GM23248 (cell line): Measurements from ENCODE around the gene ATP5IF1. TPM values are rescaled to one million over a fixed set of nuclear protein-coding genes. Genes with fewer than 3 reads are reported as not detected.

Experiments
- DNase-seq: peaks from one replicate; pipeline ENCODE4 v3.0.0-alpha.2; 2015
- H2AFZ ChIP-seq: fragments of 200-600 bp; sonication (generic); 2 replicates; pipeline ENCODE4 v1.6.1; 2016; ENCODE audit warnings: antibody characterized with exemption
- H3F3A ChIP-seq: fragments of 200-600 bp; sonication (generic); 2 replicates; pipeline ENCODE4 v1.6.1; 2016; ENCODE audit warnings: mild to moderate bottlenecking, antibody characterized with exemption, mixed run types; ENCODE audit not compliant: insufficient read depth
- H3K27ac ChIP-seq: fragments of 200-600 bp; sonication (generic); 2 replicates; pipeline ENCODE4 v1.5.1; 2016; ENCODE audit warnings: mild to moderate bottlenecking
- H3K27me3 ChIP-seq: fragments of 200-600 bp; sonication (generic); replicated peaks from 2 replicates; pipeline ENCODE4 v1.6.1; 2016; ENCODE audit warnings: mild to moderate bottlenecking; ENCODE audit not compliant: insufficient read depth
- H3K36me3 ChIP-seq: fragments of 200-600 bp; sonication (generic); 2 replicates; pipeline ENCODE4 v1.6.1; 2016; ENCODE audit warnings: low read depth, mild to moderate bottlenecking
- H3K4me1 ChIP-seq: fragments of 200-600 bp; sonication (generic); 2 replicates; pipeline ENCODE4 v1.6.1; 2016; ENCODE audit warnings: mild to moderate bottlenecking; ENCODE audit not compliant: insufficient read depth
- H3K4me2 ChIP-seq: fragments of 200-600 bp; sonication (generic); one replicate; pipeline ENCODE4 v1.6.1; 2016; ENCODE audit warnings: mild to moderate bottlenecking; ENCODE audit not compliant: unreplicated experiment
- H3K4me3 ChIP-seq: fragments of 200-600 bp; sonication (generic); 2 replicates; pipeline ENCODE4 v1.5.1; 2016; ENCODE audit warnings: mild to moderate bottlenecking
- H3K79me2 ChIP-seq: fragments of 200-600 bp; sonication (generic); 2 replicates; pipeline ENCODE4 v1.6.1; 2016; ENCODE audit warnings: mild to moderate bottlenecking; ENCODE audit not compliant: insufficient read depth
- H3K9ac ChIP-seq: fragments of 200-600 bp; sonication (generic); 2 replicates; pipeline ENCODE4 v1.6.1; 2016; ENCODE audit warnings: mild to moderate bottlenecking
- H3K9me2 ChIP-seq: fragments of 200-600 bp; sonication (generic); 2 replicates; pipeline ENCODE4 v1.6.1; 2016; ENCODE audit warnings: mixed run types, mild to moderate bottlenecking, moderate library complexity; ENCODE audit not compliant: insufficient read depth
- H3K9me3 ChIP-seq: fragments of 200-600 bp; sonication (generic); one replicate; pipeline ENCODE4 v1.6.1; 2017; ENCODE audit warnings: low read depth
- H4K20me1 ChIP-seq: fragments of 200-600 bp; sonication (generic); 2 replicates; pipeline ENCODE4 v1.6.0; 2016; ENCODE audit not compliant: insufficient read depth
- EZH2 ChIP-seq: fragments of 200-600 bp; sonication (generic); IDR thresholded peaks from 2 replicates; pipeline ENCODE4 v1.6.1; 2018; ENCODE audit warnings: antibody characterized with exemption, mild to moderate bottlenecking; ENCODE audit not compliant: insufficient read depth, poor library complexity, severe bottlenecking
- EZH2phosphoT487 ChIP-seq: fragments of 200-600 bp; sonication (generic); IDR thresholded peaks from 2 replicates; pipeline ENCODE4 v1.6.1; 2018; ENCODE audit warnings: antibody characterized with exemption, moderate library complexity, mild to moderate bottlenecking, low read depth; ENCODE audit not compliant: insufficient read depth
- WGBS, 2 experiments: methylation state at CpG; one replicate each; pipeline ENCODE4 v1.1.6; 2015 to 2017; ENCODE audit warnings: low lambda C conversion rate in 2 of 2, low coverage in 1 of 2; ENCODE audit errors: missing lambda C conversion rate in 2 of 2; 5-methylcytosine and 5-hydroxymethylcytosine counted together
- in situ Hi-C: fragments of 300-500 bp; cut with MboI; formaldehyde crosslinking; loops from 2 replicates; pipeline ENCODE4 v1.15.0; 2020
- polyA plus RNA-seq: library from polyadenylated mRNA; unstranded; fragments of >200 nt; fragmentation: Nextera tagmentation; extraction: Ambion mirVana; gene quantifications from 2 replicates; pipeline ENCODE4 v1.2.1, GENCODE V29; 2016
- total RNA-seq: library from RNA; depleted of rRNA; stranded (reverse); fragments of >200 nt; shearing (Covaris generic); gene quantifications from 2 replicates; pipeline ENCODE4 v1.2.3, GENCODE V29; 2014

ATP5IF1 gene
- total and polyA plus RNA-seq, 2 experiments from 2014 or later = 98.1 to 418 TPM

DNA sequence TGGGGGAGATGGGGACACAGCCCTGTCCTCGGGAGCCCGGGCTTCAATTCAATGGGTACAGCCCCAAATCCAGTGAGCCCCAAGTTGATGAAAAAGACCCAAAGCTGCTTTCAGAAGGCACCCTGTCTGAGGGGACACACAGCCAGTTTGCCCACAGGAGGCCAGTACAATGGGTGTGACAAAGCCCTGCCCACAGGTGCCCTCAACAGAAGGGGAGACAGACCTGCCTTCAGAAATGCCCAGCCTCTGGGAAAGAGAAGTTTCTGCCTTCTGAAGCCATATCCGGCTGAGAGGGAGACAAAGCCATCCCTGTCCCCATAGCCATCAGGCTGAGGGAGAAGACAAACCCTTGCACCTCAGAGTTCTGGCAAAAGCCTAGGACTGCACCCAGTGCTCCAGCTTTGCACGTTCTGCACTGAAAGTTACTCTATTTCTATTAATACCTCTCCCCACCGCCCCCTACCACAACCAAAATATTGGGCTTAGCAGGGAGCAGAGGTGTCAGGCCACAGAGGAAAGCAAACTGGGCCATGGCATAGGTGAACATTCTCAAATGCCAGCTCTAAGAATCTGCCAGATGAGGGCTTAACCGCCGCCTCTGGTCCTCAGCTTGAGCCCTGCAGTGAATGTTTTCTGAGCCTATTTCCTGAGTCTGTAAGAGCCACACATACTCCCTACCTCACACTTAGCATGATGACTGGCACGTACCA is 41.4 kb upstream of the ATP5IF1 start:
- 75 to 79% methylated on average over 6 to 8 of the region's 8 CpGs for WGBS, 2 experiments
- DNase-seq = no peak
- TF ChIP-seq EZH2phosphoT487 (no peak), EZH2 (no peak)

DNA sequence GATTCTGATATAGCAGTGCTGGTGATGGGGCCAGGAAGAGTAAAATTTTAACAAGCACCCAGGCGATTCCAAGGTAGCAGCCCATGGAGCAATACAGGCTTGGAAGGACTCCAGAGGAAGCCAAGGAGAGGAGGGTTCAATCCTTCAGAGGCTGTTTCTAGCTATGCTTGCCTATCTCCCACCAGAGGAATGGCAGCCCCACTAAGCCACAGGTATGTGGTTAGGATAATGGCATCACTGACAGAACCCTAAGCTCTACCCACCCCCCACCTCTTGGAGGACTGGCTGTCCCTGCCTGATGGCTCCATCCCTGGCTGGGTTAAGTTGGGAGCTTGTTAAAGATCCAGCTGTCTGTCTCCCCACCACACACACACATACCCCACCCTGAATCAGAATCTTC is 40.1 kb upstream of the ATP5IF1 start:
- H3K4me2 ChIP-seq = no peak overlapping the region
- H3K9me2 ChIP-seq = no peaks in the 10 kb centered on the region
- H3K9me3 ChIP-seq = no peaks in the 10 kb centered on the region
- H4K20me1 ChIP-seq = no peaks in the 10 kb centered on the region
- H3K27ac ChIP-seq = no peak overlapping the region
- H3F3A ChIP-seq = no peaks in the 10 kb centered on the region
- no peaks in the 10 kb centered on the region for H3K79me2 ChIP-seq
- no peak overlapping the region for H2AFZ ChIP-seq
- no peak overlapping the region for H3K9ac ChIP-seq
- no peaks in the 10 kb centered on the region for H3K4me1 ChIP-seq
- in situ Hi-C loops = no loop called here
- no peak for TF ChIP-seq EZH2phosphoT487
- TF ChIP-seq EZH2 = no peak
- no peak for DNase-seq
- WGBS, 2 experiments = 92 to 95% methylated on average over 1 of the region's 1 CpG
- H3K27me3 ChIP-seq = no peaks in the 10 kb centered on the region
- no peak overlapping the region for H3K4me3 ChIP-seq
- H3K36me3 ChIP-seq = peaks cover 18% of the 10 kb centered on the region

More for the DNA sequence above, 41.4 kb upstream of the ATP5IF1 start:
- Histone ChIP-seq H3K79me2 (no peaks in the 10 kb centered on the region), H3K9ac (no peak overlapping the region), H3K4me2 (no peak overlapping the region), H2AFZ (no peak overlapping the region), H3K9me2 (no peaks in the 10 kb centered on the region), H3K36me3 (peaks cover 7% of the 10 kb centered on the region; the same call in 1 of the 2 replicates), H3K27me3 (no peaks in the 10 kb centered on the region), H3F3A (no peaks in the 10 kb centered on the region), H3K4me3 (no peak overlapping the region), H3K27ac (no peak overlapping the region), H4K20me1 (no peaks in the 10 kb centered on the region), H3K4me1 (0 out of 2 replicates have a peak, but pooled peaks cover 3% of the 10 kb centered on the region), H3K9me3 (no peaks in the 10 kb centered on the region)
- in situ Hi-C loops = no loop called here

DNA sequence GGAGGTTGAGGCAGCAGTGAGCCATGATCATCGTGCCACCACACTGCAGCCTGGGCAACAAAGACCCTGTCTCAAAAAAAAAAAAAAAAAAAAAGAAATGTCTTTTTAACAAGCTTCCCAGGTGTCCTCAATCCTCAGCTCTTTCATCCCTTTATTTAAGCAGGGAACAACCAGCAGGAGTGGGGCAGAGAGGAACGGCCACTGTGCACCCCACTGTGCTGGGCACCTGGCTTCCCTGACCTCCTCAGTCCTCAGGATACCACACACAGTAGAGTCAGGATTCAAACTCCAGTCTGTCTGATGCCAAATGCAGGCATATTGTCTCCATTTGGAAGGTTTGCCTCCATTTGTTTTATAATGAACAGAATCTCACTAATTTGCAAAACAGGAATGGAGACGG is 39.6 kb upstream of the ATP5IF1 start:
- Histone ChIP-seq H3K4me3 (no peak overlapping the region), H3F3A (no peaks in the 10 kb centered on the region), H3K79me2 (no peaks in the 10 kb centered on the region), H3K9ac (no peak overlapping the region), H3K9me3 (no peaks in the 10 kb centered on the region), H2AFZ (no peak overlapping the region), H3K9me2 (no peaks in the 10 kb centered on the region), H4K20me1 (no peaks in the 10 kb centered on the region), H3K4me2 (no peak overlapping the region), H3K27ac (no peak overlapping the region), H3K27me3 (no peaks in the 10 kb centered on the region), H3K36me3 (peaks cover 22% of the 10 kb centered on the region), H3K4me1 (no peaks in the 10 kb centered on the region)
- no peak for TF ChIP-seq EZH2
- TF ChIP-seq EZH2phosphoT487 = no peak
- in situ Hi-C loops = no loop called here
- WGBS, 2 experiments = 56 to 58% methylated on average over 3 of the region's 3 CpGs
- DNase-seq = no peak

DNA sequence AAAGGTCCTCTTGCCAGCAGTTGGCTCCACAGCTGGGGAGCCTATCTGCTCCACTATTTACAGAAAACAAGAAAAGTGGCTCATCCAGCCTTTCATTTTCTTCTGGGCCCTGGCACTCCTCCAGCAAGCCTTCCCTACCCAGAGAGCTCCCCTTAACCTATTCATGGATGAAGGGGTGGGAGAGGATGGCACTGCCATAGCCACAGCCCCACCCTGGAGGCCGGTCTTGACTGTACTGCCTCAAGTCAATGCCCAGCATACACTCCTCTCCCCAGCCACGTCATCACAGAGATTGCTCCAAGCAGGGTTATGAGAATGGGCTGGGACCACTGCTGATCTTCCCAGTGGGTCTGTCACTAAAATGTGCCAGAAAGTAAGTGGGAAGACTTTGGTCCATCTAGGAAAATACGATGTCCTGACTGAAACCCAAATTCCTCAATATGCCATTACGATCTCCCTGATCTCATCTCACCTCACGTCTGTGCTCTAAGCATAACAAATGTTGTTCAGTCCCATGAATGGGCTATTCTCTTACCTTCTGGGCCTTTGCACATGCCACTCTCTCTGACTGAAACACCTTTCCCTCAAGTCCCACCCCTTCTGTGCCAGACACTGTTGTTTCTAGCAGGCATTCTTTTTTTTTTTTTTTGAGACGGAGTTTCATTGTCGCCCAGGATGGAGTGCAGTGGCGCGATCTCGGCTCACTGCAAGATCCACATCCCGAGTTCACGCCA is 38.1 kb upstream of the ATP5IF1 start:
- no peaks in the 10 kb centered on the region for H3F3A ChIP-seq
- no peak for TF ChIP-seq EZH2phosphoT487
- TF ChIP-seq EZH2 = no peak
- peaks cover 25% of the 10 kb centered on the region for H3K36me3 ChIP-seq
- no peak for DNase-seq
- no peak overlapping the region for H3K4me3 ChIP-seq
- no peaks in the 10 kb centered on the region for H4K20me1 ChIP-seq
- H3K4me2 ChIP-seq = no peak overlapping the region
- H3K9ac ChIP-seq = no peak overlapping the region
- no peaks in the 10 kb centered on the region for H3K79me2 ChIP-seq
- H3K9me2 ChIP-seq = no peaks in the 10 kb centered on the region
- no peak overlapping the region for H2AFZ ChIP-seq
- in situ Hi-C loops = no loop called here
- no peaks in the 10 kb centered on the region for H3K27me3 ChIP-seq
- WGBS, 2 experiments = 89 to 93% methylated on average over 12 of the region's 12 CpGs
- no peak overlapping the region for H3K27ac ChIP-seq
- H3K9me3 ChIP-seq = no peaks in the 10 kb centered on the region
- no peaks in the 10 kb centered on the region for H3K4me1 ChIP-seq
